HUES6 (cell line): ENCODE results near the gene GRIP2.

Source experiments
- H3K27ac ChIP-seq: 2 replicates; pipeline ENCODE4 v1.7.0; 2013; ENCODE audit warnings: low read depth, mild to moderate bottlenecking, low read length, inconsistent platforms
- H3K27me3 ChIP-seq: 2 replicates; pipeline ENCODE4 v1.6.1; 2013; ENCODE audit warnings: low read length; ENCODE audit not compliant: control insufficient read depth, insufficient read depth
- H3K36me3 ChIP-seq: 2 replicates; pipeline ENCODE4 v1.6.1; 2013; ENCODE audit warnings: low read length; ENCODE audit not compliant: control insufficient read depth, insufficient read depth
- H3K4me1 ChIP-seq: 2 replicates; pipeline ENCODE4 v1.6.1; 2013; ENCODE audit warnings: low read length; ENCODE audit not compliant: control insufficient read depth, insufficient read depth
- H3K4me3 ChIP-seq: 2 replicates; pipeline ENCODE4 v1.5.1; 2013; ENCODE audit warnings: low read depth, low read length
- H3K9ac ChIP-seq: one replicate; pipeline ENCODE4 v1.6.1; 2013; ENCODE audit warnings: mild to moderate bottlenecking, low read length
- H3K9me3 ChIP-seq: 2 replicates; pipeline ENCODE4 v1.6.1; 2013; ENCODE audit warnings: low read depth, low read length; ENCODE audit not compliant: control insufficient read depth, insufficient read depth

The GRIP2 gene

DNA sequence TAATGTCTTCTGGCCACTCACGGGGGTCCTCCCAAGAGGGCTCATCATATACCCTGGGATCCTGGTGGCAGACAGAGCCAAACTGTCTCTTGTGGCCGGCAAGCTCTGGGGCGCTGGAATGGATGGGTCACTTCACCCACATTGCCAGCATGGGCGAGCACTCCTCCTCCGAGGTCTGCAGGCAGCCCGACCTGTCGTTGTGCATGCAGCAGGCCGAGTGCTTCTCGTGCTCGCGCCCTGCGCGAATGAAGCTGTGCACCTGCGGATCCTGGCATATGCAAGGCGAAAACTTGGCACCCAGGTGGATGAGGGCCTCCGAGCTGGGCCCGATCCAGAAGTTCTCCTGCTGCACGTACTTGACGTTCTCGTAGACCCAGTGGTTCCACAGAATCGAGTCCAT, 33.6 kb upstream of the GRIP2 start:
- H3K4me1 ChIP-seq, result peaks cover 4% of the 10 kb centered on the region; the same call in 1 of the 2 replicates
- no peaks in the 10 kb centered on the region for H3K36me3 ChIP-seq
- no peak overlapping the region for H3K9ac ChIP-seq
- no peak overlapping the region for H3K4me3 ChIP-seq
- no peaks in the 10 kb centered on the region for H3K27me3 ChIP-seq
- no peak overlapping the region for H3K27ac ChIP-seq
- H3K9me3 ChIP-seq, result no peaks in the 10 kb centered on the region

DNA sequence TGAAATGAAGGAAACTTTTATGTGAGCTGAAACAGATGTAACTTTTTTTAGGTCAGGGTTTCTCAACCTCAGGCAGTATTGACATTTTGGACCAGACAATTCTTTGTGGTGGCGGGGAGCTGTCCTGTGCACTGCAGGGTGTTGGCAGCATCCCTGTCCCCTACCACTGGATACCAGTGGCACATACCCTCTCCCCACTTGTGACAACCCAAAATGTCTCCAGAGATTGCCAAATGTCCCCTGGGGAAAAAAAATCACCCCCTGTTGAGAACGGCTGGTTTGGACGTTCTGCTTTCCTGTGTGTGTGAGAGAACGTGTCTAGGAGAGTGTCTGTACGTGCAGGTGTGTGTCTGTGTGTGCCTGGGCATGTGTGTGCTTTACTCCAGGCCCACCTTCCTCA, 30.7 kb upstream of the GRIP2 start:
- Histone ChIP-seq H3K27me3 (no peaks in the 10 kb centered on the region), H3K9me3 (no peaks in the 10 kb centered on the region), H3K4me1 (peaks cover 4% of the 10 kb centered on the region; the same call in 1 of the 2 replicates), H3K4me3 (no peak overlapping the region), H3K27ac (no peak overlapping the region), H3K36me3 (no peaks in the 10 kb centered on the region), H3K9ac (no peak overlapping the region)

DNA sequence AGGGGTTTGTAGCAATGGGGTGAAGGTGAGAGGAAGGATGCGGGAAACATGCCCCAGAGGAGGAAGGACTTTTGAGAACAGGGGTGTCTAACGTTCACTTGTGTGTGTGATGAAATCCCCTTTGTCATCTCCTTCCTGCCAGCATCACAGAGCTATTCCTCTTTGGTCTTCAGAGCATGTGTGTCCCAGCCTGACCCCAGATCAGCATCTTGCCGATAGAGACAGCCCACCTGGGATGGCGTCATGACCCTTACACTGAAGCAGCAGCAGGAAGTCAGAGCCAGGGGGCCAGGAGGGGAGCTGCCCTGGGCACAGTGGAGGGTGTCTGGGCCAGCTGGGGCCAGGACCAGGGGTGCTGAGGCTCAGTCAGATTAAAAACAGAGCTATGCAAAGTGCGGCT, 29.9 kb upstream of the GRIP2 start:
- Histone ChIP-seq H3K4me3 (no peak overlapping the region), H3K9ac (no peak overlapping the region), H3K27me3 (no peaks in the 10 kb centered on the region), H3K4me1 (peaks cover 6% of the 10 kb centered on the region), H3K36me3 (no peaks in the 10 kb centered on the region), H3K9me3 (no peaks in the 10 kb centered on the region), H3K27ac (no peak overlapping the region)

DNA sequence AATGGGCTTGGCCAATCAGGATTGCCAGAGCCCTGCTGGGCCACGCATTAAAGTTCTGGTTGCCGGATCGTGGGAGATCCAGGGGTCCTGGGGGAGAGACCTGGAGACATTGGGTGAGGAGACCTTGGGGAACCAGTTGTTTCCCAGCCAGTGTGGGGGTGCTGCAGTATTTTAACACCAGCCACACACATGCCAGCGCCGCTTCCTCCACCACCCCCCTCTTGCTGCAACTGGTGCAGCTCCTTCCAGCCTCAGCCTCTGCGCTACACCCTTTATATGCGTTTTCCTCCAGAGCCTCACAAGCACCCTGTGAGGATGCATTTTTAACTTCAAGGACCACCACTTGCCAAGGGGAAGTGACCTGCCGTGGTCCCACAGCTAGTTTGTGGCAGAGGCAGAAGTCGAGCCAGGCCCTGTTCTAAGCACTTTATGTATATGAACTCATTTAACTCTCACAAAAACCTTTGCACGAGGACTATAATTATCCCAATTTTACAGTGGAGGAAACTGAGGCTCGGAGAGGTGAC, 29.4 kb upstream of the GRIP2 start:
- no peaks in the 10 kb centered on the region for H3K36me3 ChIP-seq
- no peaks in the 10 kb centered on the region for H3K9me3 ChIP-seq
- H3K27me3 ChIP-seq, result no peaks in the 10 kb centered on the region
- H3K4me3 ChIP-seq, result no peak overlapping the region
- peaks cover 11% of the 10 kb centered on the region for H3K4me1 ChIP-seq
- H3K9ac ChIP-seq, result no peak overlapping the region
- no peak overlapping the region for H3K27ac ChIP-seq

DNA sequence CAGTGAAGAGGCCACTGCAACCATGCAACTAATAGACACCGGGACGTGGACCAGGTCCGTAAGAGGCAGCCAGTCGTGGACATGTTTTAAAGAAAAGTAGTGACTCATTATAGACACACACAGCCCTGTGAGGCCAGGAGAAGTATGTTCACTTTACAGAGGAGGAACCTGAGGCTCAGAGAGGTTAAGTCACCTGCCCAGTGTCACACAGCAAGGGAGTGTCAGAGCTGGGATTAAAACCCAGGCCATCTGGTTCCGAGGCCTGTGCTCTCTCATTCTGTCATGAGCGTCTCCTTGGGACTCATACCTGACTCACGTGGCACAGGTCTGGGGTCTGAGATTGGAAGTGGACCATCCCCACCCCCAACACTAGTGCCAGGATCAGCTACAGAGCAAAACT, 28.1 kb upstream of the GRIP2 start:
- no peaks in the 10 kb centered on the region for H3K27me3 ChIP-seq
- H3K4me1 ChIP-seq, result peaks cover 22% of the 10 kb centered on the region

DNA sequence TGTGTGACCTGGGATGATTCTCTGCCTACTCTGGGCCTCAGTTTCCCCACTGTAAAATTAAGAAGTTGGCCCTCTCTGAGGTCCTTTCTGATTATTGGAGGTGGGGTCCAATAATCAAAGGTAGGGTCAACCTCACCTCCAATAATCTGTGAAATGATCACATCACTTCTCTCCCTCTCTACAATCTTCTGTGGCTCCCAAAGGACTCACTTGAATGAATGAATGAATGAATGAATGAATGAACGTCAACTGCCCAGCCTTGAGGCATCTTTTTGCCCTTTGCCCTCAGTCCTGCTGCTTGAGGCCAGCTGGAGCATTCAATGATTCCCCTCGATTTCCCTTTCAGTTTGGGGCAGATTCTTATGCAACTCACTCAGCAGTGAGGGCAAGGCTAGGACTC, 26.7 kb upstream of the GRIP2 start:
- H3K27me3 ChIP-seq, result no peaks in the 10 kb centered on the region
- H3K27ac ChIP-seq, result no peak overlapping the region
- no peaks in the 10 kb centered on the region for H3K36me3 ChIP-seq

More for the DNA sequence above, 28.1 kb upstream of the GRIP2 start:
- Histone ChIP-seq H3K9ac (no peak overlapping the region), H3K27ac (no peak overlapping the region), H3K9me3 (no peaks in the 10 kb centered on the region), H3K4me3 (no peak overlapping the region), H3K36me3 (no peaks in the 10 kb centered on the region)

DNA sequence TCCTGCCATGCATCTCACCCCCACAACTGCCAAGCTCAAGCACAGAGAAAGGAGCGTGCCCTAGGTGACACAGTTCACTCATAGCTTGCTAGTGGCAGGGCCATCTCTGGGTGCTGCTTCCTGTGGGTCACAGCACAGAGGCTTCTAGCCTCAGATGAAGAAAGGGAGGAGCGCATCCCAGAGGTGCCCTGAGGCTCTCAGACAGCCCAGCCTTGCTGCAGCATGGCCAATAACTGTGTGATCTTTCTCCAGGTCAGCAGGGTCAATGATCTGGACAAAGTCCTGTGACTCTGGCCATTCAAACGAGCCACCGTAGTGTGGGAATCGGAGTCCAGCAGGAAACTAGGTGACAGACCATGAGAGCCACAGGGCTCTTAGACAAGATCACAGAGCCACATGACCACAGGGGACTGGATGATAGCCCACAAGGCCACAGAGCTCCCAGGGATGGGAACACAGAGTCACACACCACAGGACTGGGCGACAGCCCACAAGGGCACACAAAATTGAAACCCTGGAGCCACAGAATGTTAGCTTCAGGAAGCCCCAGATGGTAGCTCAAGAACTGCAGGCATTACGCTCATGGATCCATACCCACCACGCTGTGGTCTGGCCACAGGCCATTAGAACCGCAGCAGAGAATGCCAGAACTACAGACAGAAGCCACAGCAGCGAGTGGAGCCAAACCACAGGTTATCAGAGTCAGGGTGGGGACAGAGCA, 25.9 kb upstream of the GRIP2 start:
- H3K9me3 ChIP-seq, result no peaks in the 10 kb centered on the region
- H3K27ac ChIP-seq, result no peak overlapping the region
- H3K4me1 ChIP-seq, result peaks cover 22% of the 10 kb centered on the region
- no peak overlapping the region for H3K9ac ChIP-seq
- H3K36me3 ChIP-seq, result no peaks in the 10 kb centered on the region
- H3K27me3 ChIP-seq, result no peaks in the 10 kb centered on the region
- H3K4me3 ChIP-seq, result no peak overlapping the region

More for the DNA sequence above, 26.7 kb upstream of the GRIP2 start:
- Histone ChIP-seq H3K9ac (no peak overlapping the region), H3K9me3 (no peaks in the 10 kb centered on the region), H3K4me1 (peaks cover 22% of the 10 kb centered on the region), H3K4me3 (no peak overlapping the region)

DNA sequence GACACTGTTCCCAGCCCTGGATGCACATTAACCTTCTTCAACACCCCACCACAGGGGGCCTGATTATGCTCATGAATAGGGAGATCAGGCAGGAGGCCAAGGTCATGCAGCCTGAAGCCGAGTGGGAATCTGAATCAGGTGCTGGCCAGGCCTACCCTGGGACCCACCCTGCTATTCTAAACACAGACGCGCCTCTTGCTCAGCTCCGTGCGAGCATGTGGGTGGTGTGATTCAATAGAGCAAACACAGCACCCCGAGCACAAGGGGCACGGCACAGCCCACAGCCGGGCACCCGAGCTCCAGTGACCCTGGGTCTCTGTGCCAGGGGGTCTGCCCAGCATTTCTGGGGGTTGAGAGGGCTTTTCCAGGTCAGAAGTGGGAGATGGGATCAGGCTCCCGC, 24.6 kb upstream of the GRIP2 start:
- Histone ChIP-seq H3K4me3 (no peak overlapping the region), H3K27ac (no peak overlapping the region), H3K27me3 (no peaks in the 10 kb centered on the region), H3K9me3 (no peaks in the 10 kb centered on the region), H3K36me3 (no peaks in the 10 kb centered on the region), H3K9ac (no peak overlapping the region), H3K4me1 (peaks cover 22% of the 10 kb centered on the region)

DNA sequence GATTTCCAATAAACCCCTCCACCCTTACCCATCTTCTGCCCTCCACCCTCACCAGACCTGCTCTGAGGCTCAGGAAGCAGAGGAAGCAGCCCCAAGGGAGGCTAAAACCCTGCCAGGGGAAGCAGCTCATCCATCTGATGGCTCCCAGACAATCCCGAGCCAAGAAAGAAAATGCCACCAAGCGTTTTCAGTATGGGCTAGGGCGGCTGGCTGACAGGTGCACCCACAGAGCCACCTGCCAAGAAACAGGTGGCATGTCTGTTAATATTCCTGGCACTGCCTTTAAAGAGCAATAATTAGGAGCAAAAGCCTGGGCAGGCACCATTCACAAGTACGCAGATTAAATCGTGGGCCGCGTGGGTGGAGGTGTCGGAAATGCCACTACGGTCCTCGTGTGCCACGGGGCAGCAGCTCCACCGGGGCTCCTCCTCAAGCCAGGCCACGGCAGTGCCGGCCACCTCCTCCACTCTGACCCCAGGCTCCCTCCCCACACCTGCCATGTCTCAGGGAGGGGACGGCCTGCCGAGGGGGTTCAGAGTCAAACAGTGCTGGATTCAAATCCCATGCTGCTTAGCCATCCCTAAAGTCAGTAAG, 23.9 kb upstream of the GRIP2 start:
- Histone ChIP-seq H3K4me1 (peaks cover 18% of the 10 kb centered on the region), H3K27ac (no peak overlapping the region), H3K4me3 (no peak overlapping the region), H3K9me3 (no peaks in the 10 kb centered on the region), H3K27me3 (no peaks in the 10 kb centered on the region), H3K36me3 (no peaks in the 10 kb centered on the region), H3K9ac (no peak overlapping the region)

DNA sequence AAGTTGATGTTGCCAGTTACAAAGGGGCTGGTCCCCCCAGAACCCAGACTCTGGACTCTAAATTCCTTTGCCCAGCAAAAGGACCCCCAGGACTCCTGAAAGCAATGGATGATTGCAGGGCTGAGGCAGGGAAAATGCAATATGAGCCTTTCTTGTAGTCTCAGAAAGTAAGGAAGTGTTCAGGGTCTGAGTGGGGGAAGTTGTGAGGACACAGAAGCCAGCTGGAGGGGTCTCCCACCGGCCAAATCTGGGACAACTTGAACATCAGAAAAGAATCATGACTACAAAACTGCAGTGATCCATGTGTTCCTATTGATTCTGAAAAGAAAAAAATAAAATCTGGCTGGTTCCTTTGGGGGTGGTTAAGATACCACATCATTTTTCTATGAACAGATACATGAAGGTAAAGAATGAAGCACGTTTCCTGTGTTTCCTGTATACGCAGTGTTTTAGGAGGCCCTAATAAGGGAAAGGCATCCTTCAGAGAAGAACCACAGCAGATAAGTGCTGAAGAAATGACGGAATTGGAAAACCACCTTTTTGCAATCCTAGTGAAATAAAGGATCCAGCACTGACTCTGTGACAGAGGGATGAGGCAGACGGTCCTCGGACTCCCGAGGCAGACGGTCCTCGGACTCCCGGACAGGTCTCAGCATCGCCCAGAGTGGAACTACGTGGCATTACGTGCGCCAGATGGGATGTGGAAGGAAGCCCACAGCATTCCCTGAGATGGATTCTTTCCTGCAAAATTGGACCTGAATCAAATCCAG, 22.2 kb upstream of the GRIP2 start:
- H3K4me3 ChIP-seq, result no peak overlapping the region
- no peak overlapping the region for H3K27ac ChIP-seq
- H3K36me3 ChIP-seq, result no peaks in the 10 kb centered on the region
- H3K27me3 ChIP-seq, result no peaks in the 10 kb centered on the region
- H3K4me1 ChIP-seq, result peaks cover 18% of the 10 kb centered on the region
- no peaks in the 10 kb centered on the region for H3K9me3 ChIP-seq
- no peak overlapping the region for H3K9ac ChIP-seq
